NCI-H524 treated with DMSO at 0.1 percent for 48 hours (cell line): ENCODE measurements around the gene SLIT3.

Experiments used
- DNase-seq: peaks from one replicate; lab custom pipeline; 2025; lab: John Stamatoyannopoulos, UW

Gene SLIT3

DNA sequence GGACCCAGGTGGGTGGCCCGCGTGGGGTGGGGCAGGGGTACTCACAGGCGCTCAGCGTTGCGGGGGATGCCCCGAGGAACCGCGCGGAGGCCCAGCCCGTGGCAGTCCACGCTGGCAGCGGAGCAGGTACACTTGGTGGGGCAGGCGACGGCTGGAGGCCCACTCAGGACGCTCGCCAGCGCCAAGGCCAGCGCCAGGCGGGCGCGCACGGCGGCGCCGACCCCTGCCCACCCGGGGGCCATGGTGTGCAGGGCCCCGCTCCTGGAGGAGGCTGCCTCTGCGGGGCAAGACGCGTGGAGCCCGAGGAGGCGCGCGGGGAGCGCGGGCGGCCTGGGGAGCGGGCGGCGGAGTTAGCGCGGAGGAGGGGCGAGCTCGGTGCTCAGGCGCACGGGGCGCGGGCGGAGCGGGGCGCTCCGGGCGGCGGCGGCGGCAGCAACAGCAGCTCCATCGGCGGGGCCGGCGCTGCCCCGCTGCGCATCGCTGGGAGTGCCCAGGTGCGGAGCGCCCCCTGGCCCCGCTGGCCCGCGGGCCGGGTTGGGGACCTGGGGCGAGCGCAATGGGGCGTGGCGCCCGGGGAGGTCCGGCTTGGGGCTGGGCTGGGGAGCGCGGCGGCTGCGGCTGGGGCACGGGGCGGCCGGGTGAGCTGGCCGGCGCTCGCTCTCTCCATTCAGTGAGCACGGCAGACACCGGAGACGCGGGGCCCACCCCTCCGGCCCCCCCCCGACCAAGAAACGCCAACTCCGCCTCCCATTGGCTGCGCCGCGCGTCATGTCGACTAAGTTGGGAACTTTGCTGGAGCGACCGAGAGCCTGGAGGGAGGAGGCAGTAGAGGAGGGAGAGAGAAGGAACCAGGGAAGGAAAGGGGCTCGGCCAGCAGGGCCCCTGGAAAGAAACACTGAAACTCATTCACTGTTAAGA is at the start of gene SLIT3:
SLIT3 (minus strand) TSS at position 672 of the 918 bp plus-strand sequence; CDS start at position 242, 430 bp downstream.
- no peak for DNase-seq

DNA sequence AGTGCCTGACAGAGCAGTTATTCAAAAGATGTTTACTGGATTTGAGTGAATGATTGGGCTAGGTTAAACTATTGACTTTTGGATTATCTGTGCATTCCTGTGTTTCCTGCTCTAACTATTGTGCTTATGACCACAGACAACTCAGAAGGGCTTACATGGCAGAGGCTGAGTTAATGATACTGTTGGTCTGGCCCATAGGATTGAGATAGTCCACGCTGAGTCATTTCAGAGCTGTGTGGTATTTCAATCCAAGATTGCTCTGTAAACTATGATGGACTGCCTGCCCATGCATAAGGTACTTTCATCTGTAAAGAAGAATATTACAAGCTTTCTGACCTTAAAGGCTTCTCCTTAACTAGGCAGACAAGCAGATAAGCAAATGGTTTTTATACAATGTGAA is 49.1 kb upstream of the SLIT3 start:
- DNase-seq, result no peak

DNA sequence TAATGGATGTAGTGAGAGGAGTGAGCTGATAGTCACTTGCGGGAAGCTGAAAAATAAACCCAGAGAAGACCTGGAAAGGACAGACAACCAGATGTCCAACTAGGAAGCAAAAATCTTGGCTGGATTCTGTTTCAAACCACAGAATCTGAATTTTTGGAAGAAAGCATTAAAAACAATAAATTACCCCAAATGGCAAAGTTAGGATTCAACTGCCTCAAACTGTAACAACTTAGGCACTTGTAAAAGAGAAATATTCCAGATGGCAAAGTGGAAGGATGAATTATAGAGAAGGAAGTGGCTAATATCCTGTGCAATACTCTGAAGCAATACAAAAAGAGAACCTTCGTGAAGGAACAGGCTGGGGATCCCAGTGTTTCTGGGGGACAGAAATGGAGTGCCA is 46.8 kb upstream of the SLIT3 start:
- DNase-seq, result no peak

DNA sequence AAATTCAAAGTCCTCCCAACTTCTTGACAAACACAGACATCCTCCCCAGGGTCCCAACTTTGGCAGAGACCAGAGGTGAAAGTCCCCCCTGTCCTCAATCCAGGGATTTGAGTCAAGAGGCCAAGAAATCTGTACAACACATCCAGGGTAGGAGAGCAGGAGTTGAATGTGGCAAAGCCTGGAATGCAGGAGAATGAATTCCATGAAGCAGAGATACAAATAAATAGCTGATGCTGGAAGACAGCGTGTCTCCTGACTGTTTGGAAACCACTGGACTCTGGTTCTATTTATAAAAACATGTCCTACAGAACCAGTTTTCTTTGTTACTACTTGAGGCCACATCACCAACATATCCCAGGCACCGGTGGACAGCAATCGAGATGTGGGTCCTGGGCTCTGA is 43.7 kb upstream of the SLIT3 start:
- no peak for DNase-seq

DNA sequence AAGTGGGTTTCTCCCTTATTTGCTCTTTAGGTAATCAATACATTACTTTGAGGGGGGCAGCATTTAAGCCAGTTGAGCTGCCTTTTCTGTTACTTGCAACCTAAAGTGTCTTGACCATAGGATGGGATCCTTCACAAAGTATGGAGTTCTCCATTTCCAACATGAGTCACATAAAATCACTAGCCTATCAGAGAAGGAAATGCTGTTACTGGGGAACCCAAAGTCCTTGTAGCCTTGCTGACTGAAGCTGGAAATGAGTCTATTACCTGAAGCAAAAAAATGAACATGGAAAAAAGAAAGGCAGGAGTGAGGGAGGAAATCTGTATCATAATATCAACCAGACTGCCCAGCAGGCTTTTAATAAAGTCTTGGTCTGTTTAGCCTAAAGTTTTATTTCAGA is 42.8 kb upstream of the SLIT3 start:
- no peak for DNase-seq

DNA sequence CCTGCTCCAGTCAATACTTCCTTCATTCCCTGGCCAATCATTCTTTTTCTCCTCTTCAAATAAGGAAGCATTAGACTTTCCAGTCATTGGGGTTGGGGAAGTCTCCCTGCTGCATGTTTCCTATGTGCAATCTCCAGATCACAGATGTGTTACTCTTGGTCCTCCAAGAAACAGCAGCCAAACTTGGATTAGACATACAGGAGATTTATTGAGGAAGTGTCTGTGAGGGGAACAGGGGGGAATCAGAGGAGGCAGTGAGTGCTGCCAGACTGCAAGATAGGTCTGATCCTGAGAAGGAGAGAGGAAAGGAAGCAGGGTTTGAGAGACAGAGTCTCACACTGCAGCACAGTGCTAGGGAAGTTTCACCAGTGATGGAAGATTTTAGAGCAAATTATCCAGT is 40.6 kb upstream of the SLIT3 start:
- no peak for DNase-seq

DNA sequence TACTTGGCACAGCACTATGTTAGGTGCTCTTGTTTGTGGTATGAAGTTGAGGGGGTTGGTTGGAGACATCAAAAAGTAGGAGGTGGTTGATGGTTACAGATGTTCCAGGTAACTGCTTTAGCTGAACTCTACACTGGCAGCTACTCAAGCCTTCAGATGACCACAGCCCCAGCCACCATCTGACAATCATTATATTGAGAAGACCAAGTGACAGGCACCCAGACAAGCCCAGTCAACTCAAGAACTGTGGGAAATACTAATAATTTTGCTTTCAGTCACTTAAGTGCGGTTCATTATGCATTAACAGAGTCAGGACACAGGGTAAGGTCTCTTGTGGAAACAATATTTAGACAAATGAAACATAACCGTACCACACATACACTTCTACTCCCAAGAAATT is 38.9 kb upstream of the SLIT3 start:
- no peak for DNase-seq

DNA sequence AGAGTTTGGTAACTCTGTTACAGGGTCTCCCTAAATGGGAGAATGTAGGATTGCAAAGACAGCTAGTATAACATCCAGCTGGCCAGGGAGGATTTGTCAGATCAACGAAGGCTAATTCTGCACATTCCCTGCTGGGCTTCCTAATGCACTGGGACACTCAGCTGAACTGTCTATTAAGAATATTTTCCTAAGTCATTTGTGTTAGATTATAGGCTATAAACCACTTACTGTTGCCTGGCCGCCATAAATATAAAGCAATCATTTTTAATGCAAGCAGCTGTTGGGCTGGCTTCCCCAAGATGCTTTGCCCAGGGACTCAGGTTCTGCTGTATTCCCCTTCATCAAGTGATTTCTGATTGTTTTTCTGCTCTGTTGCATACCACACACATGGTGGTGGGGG is 35.3 kb upstream of the SLIT3 start:
- no peak for DNase-seq

DNA sequence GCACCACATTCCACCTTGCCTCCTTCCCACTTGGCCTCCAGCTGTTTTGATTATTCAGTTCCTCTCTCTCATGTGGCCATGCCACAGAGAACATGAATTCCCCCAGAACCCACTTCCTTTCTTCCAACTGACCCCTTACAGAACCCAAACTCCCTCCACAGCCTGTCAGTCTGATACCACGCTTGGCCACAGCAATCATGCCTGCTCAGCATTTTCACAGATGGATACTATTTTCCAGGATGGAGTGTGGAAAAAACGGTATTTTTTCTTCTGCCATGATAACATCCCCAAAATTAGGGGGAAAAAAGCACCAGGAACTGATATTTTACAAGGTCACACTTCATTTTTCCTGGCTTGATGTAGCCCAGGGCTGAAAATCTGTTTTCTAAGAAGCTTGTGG is 34.9 kb upstream of the SLIT3 start:
- no peak for DNase-seq

DNA sequence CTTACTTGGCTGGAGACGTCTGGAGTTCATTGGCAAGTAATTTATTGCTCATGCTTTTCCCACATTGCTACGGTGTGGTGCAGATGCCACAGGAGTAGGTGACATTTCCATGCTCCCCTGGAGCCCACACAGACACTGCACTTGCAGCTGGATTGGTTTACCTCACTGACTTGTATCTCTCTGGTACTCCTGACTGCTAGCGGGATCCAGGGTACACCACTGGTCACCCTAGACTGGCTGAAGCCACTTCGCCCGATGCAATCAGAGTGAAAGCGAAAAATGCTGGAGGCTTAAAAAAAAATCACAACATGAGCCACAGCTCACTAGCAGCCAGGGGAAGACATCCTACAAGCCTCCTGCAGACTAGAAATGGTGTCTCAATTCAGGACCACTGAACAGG is 32.6 kb upstream of the SLIT3 start:
- DNase-seq, result no peak

DNA sequence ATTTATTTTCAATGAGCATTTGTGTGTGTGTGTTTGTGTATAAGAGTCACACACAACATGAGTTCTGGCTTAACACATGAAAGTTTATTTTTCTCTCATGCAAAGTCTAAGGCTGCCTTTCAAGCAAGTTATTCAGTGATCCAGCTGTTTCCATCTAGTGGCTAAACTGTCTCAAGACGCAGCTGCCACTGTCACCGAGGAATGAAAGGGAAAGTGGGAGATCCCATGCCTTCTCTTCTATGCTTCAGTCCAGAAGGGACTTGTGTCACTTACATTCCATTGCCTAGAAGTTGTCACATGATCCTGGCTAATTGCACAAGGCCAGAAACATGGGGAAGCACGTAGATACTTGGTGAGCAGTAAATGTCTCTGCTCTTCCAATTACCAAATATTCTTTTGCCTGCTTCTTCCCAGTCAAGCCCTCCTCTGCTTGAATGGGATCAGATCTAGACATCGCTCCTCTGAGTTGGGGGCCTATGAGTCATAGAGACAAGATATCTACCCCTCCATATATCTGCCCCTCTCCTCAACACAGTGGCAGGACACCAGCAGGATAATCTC is 30.4 kb upstream of the SLIT3 start:
- DNase-seq, result no peak

DNA sequence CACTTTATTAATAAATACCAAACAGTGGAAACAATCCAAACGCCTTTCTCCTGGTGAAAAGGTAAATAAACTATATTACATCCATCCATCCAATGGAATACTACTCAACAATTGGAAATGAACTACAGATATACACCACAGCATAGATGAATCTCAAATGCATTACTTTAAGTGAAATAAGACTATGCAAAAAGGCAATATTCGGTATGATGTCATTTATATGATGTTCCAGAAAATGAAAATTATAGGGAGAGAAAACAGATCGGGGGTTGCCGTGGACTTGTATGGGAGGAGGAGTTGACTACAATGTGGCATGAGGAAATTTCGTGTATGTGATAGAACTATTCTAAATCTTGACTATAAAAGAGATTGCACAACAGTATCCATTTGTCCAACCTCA is 27.5 kb upstream of the SLIT3 start:
- no peak for DNase-seq

DNA sequence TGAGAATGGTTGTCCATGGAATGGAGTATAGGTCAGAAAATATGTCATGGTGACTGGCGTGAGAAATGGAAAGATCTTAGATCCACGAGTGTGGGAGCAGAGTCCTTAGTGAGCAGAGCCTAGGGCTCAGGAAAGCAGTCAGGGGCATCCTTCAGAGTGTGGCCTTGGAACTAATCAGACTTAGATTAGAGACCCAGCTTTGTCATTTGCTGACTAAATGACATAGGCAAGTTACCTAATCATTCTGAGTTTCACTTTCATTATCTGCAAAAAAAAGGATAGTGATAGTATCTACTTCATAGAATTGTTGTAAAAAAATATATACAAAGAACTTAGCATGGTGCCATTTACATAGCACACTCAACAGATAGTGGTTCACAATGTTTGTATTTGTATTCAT is 24.3 kb upstream of the SLIT3 start:
- no peak for DNase-seq

DNA sequence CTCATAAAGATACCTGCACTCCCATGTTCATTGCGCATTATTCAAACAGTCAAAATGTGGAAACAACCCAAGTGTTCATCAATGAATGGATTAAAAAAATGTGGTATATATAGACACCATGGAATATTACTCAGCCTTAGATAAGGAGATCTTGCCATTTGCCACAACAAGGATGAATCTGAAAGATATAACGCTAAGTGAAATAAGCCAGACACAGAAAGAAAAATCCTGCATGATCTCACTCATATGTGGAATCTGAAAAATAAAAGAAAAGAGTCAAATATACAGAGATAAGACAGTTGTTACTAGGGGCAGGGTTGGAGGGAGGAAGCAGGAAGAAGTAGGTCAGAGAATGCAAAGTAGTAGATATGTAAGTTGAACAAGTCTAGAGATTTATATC is 17.6 kb upstream of the SLIT3 start:
- no peak for DNase-seq

DNA sequence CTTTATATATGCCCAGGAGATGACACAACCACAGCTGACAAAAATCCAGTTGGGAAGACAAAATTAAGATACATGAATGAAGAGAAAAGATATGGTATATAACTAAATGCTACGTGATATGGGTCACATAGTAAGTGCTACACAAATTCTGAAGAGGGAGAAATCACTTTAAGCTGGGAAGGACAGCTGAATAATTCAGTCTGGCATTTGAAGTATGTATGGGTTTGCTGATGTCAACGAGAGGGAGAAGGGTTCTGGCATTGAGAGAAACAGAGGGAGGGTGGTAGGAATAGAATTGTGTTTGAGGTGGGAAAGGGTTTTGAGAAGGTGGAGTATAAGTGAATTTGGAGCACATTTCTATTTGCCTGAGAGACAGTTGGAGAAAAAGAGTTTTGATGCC is 6.7 kb upstream of the SLIT3 start:
- DNase-seq, result no peak

DNA sequence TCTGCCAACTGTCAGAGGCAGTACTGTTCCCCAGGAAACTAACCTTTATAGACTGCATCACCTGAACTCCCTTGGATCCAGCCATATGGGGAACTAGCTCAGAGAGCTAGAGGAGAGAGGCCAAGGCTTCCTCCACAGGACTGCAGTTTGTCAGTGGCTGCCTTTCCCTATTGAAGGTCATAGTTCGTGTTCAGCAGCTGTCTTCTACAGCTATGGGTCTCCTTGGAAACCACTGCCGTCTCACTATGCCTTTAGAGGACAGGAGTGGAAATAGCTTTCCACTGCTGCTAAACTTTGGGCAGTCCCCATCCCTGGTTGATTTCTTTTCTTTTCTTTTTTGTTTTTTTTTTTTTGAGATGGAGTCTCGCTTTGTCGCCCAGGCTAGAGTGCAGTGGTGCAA is 4.4 kb upstream of the SLIT3 start:
- DNase-seq, result no peak

DNA sequence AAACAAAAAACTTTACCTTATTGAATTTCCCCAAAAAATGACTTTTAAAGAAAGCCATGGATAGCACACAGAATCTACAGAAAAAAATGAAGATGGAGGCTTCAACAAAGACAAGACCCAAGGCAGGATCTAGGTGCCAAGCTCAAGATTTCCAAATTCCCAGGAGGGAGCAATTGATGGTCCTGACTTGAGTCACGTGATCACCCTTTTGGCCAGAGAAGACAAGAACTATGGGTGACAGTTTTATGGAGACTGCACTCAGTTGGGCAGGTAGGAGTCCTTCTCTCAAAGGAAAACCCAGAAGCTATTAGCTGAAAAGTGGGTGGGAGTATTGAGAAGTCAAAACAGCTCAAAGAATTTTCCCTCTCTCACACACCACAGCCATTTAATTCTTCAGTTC is 3.2 kb upstream of the SLIT3 start:
- no peak for DNase-seq

DNA sequence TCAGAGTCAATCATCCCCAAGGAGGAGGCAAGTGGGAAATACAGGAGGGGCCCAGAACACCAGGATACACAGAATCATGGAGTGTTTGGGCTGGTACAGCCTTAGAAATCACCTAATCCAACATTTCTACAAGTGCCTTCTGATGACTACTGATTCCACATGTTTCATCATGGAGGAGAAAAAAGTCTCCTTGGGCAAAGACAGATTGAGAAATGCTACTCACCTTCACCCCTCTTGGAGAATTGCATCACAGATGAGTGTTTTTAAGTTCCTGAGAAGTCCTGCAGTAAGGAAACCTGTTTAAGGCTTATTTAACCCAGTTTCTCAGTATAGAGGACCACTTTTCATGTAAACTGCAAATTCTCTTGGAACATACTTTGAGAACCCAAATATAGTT is 2.2 kb upstream of the SLIT3 start:
- DNase-seq, result no peak

DNA sequence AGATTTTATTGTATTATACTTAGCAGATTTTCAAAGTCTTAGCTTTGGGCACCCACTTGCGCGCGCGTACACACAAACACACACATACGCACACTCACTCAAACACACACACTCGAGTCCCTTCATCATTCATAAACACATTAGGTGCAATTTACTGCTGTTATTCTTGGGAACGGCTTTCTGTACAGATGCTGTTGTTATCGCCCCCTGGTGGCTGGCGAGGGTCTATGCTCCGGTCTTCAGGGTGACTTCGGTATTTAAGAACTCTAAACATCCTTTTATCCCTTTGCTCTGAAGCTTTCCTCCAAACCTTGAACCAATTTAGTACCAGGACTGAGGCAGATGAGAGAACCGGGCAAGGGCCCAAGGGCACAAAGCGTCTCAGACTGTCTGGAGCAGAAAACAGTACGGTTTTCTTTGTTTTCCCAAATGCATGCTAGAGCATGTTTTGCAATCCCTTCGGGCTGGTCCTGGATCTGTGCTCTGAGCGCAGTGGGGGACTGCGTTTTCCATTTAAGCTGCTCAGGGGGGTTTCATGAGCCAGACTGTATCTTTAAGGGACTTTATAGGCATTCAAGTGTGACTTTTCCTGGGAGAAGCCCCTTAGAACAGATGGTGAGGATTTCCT is 1.7 kb upstream of the SLIT3 start:
- DNase-seq, result peak; percentile 54

DNA sequence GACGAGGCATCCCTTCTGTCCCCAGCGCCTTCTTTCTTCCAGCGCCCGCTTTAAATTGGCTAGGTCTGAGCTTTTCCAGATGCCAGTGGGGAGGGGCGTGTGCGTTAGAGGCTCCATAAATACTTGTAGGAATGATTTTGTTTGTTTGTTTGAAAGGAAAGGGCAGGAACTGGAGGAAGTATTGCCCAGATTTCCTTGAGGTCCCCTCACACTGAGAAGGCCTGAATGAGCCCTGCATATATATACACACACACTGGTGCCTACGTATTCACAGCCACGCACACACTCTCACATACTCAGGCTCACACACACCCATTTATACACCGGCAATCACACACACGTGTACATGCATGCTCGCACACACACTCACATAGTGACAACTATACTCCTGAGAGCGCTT is 1.0 kb upstream of the SLIT3 start:
- no peak for DNase-seq

DNA sequence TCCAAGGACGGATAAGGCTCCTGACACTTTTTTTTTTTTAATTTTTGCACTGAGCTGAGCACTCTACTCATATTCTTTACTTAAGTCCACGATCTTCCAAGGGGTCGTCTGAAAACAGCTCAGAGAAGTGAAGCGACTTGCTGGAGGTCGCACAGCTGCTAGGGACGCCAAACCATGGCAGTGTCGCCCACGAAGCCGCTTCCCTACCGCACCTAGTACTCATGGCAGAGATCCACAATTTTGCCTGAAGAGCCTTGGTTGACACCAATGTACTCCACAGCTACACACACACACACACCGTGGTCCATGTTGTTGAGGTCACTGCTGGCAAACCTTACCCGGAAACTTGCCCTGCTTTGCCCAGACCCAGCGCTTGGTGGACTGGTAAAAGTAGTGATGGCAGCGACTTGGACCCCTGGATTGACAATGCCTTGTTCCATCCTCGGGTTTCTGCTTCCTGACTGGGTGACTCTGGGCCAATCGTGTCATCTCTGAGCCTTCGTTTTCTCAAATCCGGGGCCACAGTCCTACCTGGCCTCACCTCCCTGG is 521 bp upstream of the SLIT3 start:
- DNase-seq, result no peak

DNA sequence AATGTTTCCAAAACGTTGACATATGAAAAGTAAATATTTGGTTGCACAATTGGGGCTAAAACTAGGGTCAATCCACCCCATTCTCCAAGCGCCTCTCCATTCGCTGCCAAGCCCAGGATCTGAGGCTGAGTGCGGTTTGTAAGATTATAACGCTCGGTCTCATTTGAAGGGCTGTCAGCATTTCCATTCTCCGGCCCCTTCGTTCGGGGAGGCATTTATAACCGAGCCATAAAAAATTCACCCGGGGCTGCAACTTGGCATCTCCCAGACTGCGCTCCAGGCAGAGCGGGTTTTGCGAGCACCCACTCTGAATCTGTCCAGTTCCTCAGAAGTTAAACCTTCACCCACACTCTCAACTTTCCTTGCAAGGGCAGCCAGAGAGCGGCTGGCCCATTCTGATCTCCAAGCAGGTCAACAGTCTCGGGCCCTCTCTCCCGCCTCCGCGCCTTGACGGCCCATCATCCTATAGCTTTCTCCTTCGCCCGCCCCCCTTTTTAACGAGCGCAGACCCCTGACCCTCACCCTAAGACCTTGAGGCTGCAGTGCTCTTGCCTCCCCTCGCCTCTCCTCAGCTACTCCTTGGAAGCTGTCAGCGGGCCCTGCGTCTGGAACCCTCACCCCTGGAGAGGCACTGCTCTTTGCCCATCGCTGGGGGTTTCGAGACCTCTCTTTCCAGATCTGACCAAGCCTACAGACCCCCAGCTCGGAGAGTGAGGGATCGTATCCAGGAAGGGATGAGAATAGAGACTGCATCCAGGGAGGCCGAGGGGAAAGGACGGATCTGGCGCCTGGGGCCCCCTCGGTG is 1.1 kb downstream of the SLIT3 start:
- no peak for DNase-seq
